ENCODE measurements around the gene TOE1. TPM values are rescaled to one million over a fixed set of nuclear protein-coding genes. Genes with fewer than 3 reads are reported as not detected.
A peak's percentile ranks its signal among the peaks of the same experiment; 100 is the strongest.

TOE1 gene
- total and polyA plus RNA-seq, 9 of the 15 experiments (the other 6 are each of a cell fraction or from before 2014, with no cell fraction given) = 32.1 to 85.7 (median 38.0) TPM

DNA sequence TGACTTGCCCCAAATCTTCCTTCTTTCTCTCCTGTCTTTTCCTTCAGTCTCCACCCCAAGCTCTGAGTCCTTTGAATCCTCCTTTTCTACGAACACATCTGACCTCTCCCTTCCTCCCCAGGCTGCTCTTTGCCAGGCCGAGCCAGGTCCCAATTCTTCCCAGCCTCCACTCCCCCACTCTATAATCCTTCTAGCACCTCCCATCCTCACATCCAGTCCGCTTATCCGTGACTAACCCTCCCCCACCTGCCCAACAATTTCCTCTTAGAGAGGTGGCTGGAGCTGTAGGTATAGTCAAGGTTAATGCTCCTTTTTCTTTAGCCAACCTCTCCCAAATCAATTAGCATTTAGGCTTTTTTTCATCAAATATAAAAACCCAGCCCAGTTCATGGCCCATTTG, 22.8 kb upstream of the TOE1 start:
- in situ Hi-C loops (cut with MboI) (no loop called here), intact Hi-C loops (cut with micrococcal nuclease) (no loop called here)
- H3K79me2 ChIP-seq (ENCODE audit: control insufficient read depth, insufficient read depth, low read length) = no peaks in the 10 kb centered on the region
- peak overlapping the region; percentile 67; the same call in 1 of the 2 replicates for H2AFZ ChIP-seq (ENCODE audit: low read depth, low read length)
- no peak; the same call in 2 of the 3 replicates for ATAC-seq
- H3K4me1 ChIP-seq (replicated peaks in 1 of 2; ENCODE audit: control insufficient read depth in 2 of 2, insufficient read depth in 2 of 2, low read length in 2 of 2) = no peaks in the 10 kb centered on the region
- no peak overlapping the region for H3K27ac ChIP-seq (ENCODE audit: extremely low read depth, low read depth, low read length)
- TF ChIP-seq EHMT2 (IDR thresholded peaks at IDR 0.05) (no peak), RFX1 (IDR thresholded peaks at IDR 0.05) (no peak), HDAC6 (IDR thresholded peaks at IDR 0.05; ENCODE audit: low read depth, low read length) (no peak), KLF16 (IDR thresholded peaks at IDR 0.05) (no peak), CCNT2 (IDR thresholded peaks at IDR 0.05; ENCODE audit: borderline replicate concordance, extremely low read depth, insufficient read length, low read depth, low read length) (no peak), SAFB (IDR thresholded peaks at IDR 0.05; ENCODE audit: borderline replicate concordance, low read depth, low read length) (no peak), SNAPC5 (CRISPR knock-in tag; IDR thresholded peaks at IDR 0.05) (no peak)
- H3K9ac ChIP-seq (ENCODE audit: insufficient read depth in 1 of 2, low read depth in 2 of 2, low read length in 2 of 2) = peak overlapping the region in 1 of 2 experiments; percentile 61; a peak in 1 of 4 replicates
- no peaks in the 10 kb centered on the region for H3K9me1 ChIP-seq (ENCODE audit: control insufficient read depth, insufficient read depth, low read length)
- no peak overlapping the region for H3K4me3 ChIP-seq
- peak in 1 of 4 experiments; percentile 2 for DNase-seq (ENCODE audit: extremely low read depth in 1 of 4, low spot score in 3 of 4)
- 8% methylated on average over 4 of the region's 4 CpGs for WGBS (ENCODE audit: insufficient coverage, low coverage, missing lambda C conversion rate)
- CTCF ChIA-PET (ENCODE audit: low intra/inter-chr PET ratio) = no interaction called here
- H3K9me3 ChIP-seq (replicated peaks; ENCODE audit: control insufficient read depth, insufficient read depth, low read depth, low read length) = no peaks in the 10 kb centered on the region
- POLR2A ChIA-PET = no interaction called here
- H3K36me3 ChIP-seq (ENCODE audit: control insufficient read depth, insufficient read depth, low read length) = no peaks in the 10 kb centered on the region
- H3K4me2 ChIP-seq (ENCODE audit: insufficient read depth, low read length) = no peak overlapping the region; the same call in 1 of the 2 replicates
- no peak for FAIRE-seq
- no peaks in the 10 kb centered on the region for H4K20me1 ChIP-seq (replicated peaks; ENCODE audit: control insufficient read depth, insufficient read depth, low read length)
- H3K27me3 ChIP-seq (ENCODE audit: control insufficient read depth in 2 of 2, insufficient read depth in 2 of 2, low read length in 2 of 2) = no peaks in the 10 kb centered on the region
- BruUV-seq (replicated peaks) = no TSS peak

Data from K562 (cell line).